ENCODE results near the gene SPOCK1.

Gene SPOCK1

GRCh38 chr5:137290373-137290772 lies 208.8 kb downstream of the SPOCK1 start:
- DNase-seq: no peak

GRCh38 chr5:137289856-137290255 lies 209.3 kb downstream of the SPOCK1 start:
- no peak for DNase-seq

GRCh38 chr5:137287569-137287968 lies 211.6 kb downstream of the SPOCK1 start:
- no peak for DNase-seq

GRCh38 chr5:137286025-137286610 lies 213.0 kb downstream of the SPOCK1 start:
- DNase-seq: no peak

GRCh38 chr5:137283801-137284200 lies 215.3 kb downstream of the SPOCK1 start:
- no peak for DNase-seq

GRCh38 chr5:137282216-137282615 lies 216.9 kb downstream of the SPOCK1 start:
- no peak for DNase-seq

- no peak for DNase-seq
Observed at GRCh38 chr5:137281201-137281600, 217.9 kb downstream of the SPOCK1 start.

GRCh38 chr5:137280656-137281055 lies 218.5 kb downstream of the SPOCK1 start:
- no peak for DNase-seq

GRCh38 chr5:137279521-137280231 lies 219.4 kb downstream of the SPOCK1 start:
- no peak for DNase-seq

- no peak for DNase-seq
Observed at GRCh38 chr5:137278476-137278875, 220.7 kb downstream of the SPOCK1 start.

GRCh38 chr5:137275083-137275482 lies 224.0 kb downstream of the SPOCK1 start:
- no peak for DNase-seq

- DNase-seq: no peak
Observed at GRCh38 chr5:137273511-137273910, 225.6 kb downstream of the SPOCK1 start.

GRCh38 chr5:137272831-137273230 lies 226.3 kb downstream of the SPOCK1 start:
- no peak for DNase-seq

- no peak for DNase-seq
Observed at GRCh38 chr5:137269946-137270345, 229.2 kb downstream of the SPOCK1 start.

GRCh38 chr5:137269274-137269673 lies 229.9 kb downstream of the SPOCK1 start:
- no peak for DNase-seq

GRCh38 chr5:137268646-137269045 lies 230.5 kb downstream of the SPOCK1 start:
- no peak for DNase-seq

GRCh38 chr5:137266186-137266585 lies 232.9 kb downstream of the SPOCK1 start:
- DNase-seq: no peak

- no peak for DNase-seq
Observed at GRCh38 chr5:137265457-137265856, 233.7 kb downstream of the SPOCK1 start.

- no peak for DNase-seq
Observed at GRCh38 chr5:137264573-137264972, 234.6 kb downstream of the SPOCK1 start.

- DNase-seq: no peak
Observed at GRCh38 chr5:137264041-137264440, 235.1 kb downstream of the SPOCK1 start.

GRCh38 chr5:137263371-137264005 lies 235.6 kb downstream of the SPOCK1 start:
- no peak for DNase-seq

GRCh38 chr5:137262818-137263217 lies 236.3 kb downstream of the SPOCK1 start:
- no peak for DNase-seq

GRCh38 chr5:137260820-137261695 lies 238.1 kb downstream of the SPOCK1 start:
- DNase-seq: no peak
